Transverse colon (tissue), 4 donors: Measurements from ENCODE around the gene GATA3. TPM values are rescaled to one million over a fixed set of nuclear protein-coding genes. Genes with fewer than 3 reads are reported as not detected.

Experiments
- DNase-seq: peaks from one replicate; pipeline ENCODE4 v3.0.0-alpha.2; 2019
- H3K27ac ChIP-seq, 4 donors: fragments of 200-600 bp; sonication (generic); 2 replicates each; pipeline ENCODE4 v1.5.1; 2016 to 2018; ENCODE audit warnings: inconsistent platforms in 4 of 4
- H3K27me3 ChIP-seq: fragments of 200-600 bp; sonication (generic); 2 replicates; pipeline ENCODE4 v1.5.1; 2017; ENCODE audit warnings: inconsistent platforms
- H3K36me3 ChIP-seq, 4 donors: fragments of 200-600 bp; sonication (generic); 2 replicates each; pipeline ENCODE4 v1.5.1; 2017 to 2019; ENCODE audit warnings: inconsistent platforms in 4 of 4
- H3K4me1 ChIP-seq, 4 donors: fragments of 200-600 bp; sonication (generic); 2 replicates each; pipeline ENCODE4 v1.5.1; 2017 to 2020; ENCODE audit warnings: inconsistent platforms in 4 of 4
- H3K4me3 ChIP-seq, 4 donors: fragments of 200-600 bp; sonication (generic); 1 replicate in 1 of 4; 2 replicates in 3 of 4; pipeline versions ENCODE4 v1.5.1 to v1.6.1; 2017 to 2019; ENCODE audit warnings: inconsistent platforms in 4 of 4
- H3K9me3 ChIP-seq, 2 donors: fragments of 200-600 bp; sonication (generic); 2 replicates each; pipeline ENCODE4 v1.5.1; 2017 to 2019; ENCODE audit warnings: inconsistent platforms in 2 of 2
- CTCF ChIP-seq, 5 experiments: fragments of 200-600 bp in 3 of 5; fragments of 450-650 bp in 2 of 5; sonication (generic) in 3 of 5; IDR thresholded peaks; 1 replicate in 2 of 5; 2 replicates in 3 of 5; pipeline ENCODE4 v1.5.1; 2016 to 2017; ENCODE audit warnings: antibody characterized with exemption in 5 of 5, inconsistent platforms in 3 of 5, mild to moderate bottlenecking in 2 of 5, moderate library complexity in 1 of 5
- EP300 ChIP-seq: sonication (generic); formaldehyde crosslinking; IDR thresholded peaks from one replicate; pipeline ENCODE4 v1.6.1; 2017; ENCODE audit warnings: antibody characterized with exemption, low read depth
- POLR2A ChIP-seq: fragments of 450-650 bp; IDR thresholded peaks from one replicate; pipeline ENCODE4 v1.6.1; 2016; ENCODE audit warnings: antibody characterized with exemption, mild to moderate bottlenecking, moderate library complexity
- POLR2AphosphoS5 ChIP-seq, 3 donors: sonication (generic); formaldehyde crosslinking; IDR thresholded peaks; one replicate each; pipeline ENCODE4 v1.6.1; 2016; ENCODE audit warnings: antibody characterized with exemption in 3 of 3
- WGBS, 2 donors: methylation state at CpG; one replicate each; pipeline ENCODE4 v1.1.5; 2018; ENCODE audit warnings: low coverage in 1 of 2; 5-methylcytosine and 5-hydroxymethylcytosine counted together
- in situ Hi-C, 4 donors: fragments of 200-750 bp; cut with MboI; loops; one replicate each; pipeline versions ENCODE4 v1.15.0 to v1.15.1; 2017; ENCODE audit warnings: low sequenced_read_pairs in 3 of 4, low pct_ligation_motif_present in 1 of 4, low pct_unique_long_range_greater_than_20kb in 1 of 4
- intact Hi-C: fragments of 100-400 bp; cut with DNase I; formaldehyde crosslinking; loops from one replicate; pipeline ENCODE4 v1.15.1; 2023; ENCODE audit warnings: low total_unique reads
- total RNA-seq, 4 donors: library from RNA; depleted of rRNA; stranded (reverse); fragments of >200 nt; gene quantifications; one replicate each; pipeline ENCODE4 v1.1.0, GENCODE V29; 2016

GATA3 gene
- total RNA-seq, 4 donors from 2014 or later: 0.48 TPM; not detected in 3

- in situ Hi-C loops (no loop called here), intact Hi-C loops (no loop called here)
- no peak for TF ChIP-seq POLR2A
- TF ChIP-seq EP300: no peak
- TF ChIP-seq CTCF (IDR thresholded peaks at IDR 0.05): no peak
- TF ChIP-seq POLR2AphosphoS5 (IDR thresholded peaks at IDR 0.05): no peak
- Histone ChIP-seq H3K9me3 (no peaks in the 10 kb centered on the region), H3K27ac (no peak overlapping the region), H3K27me3 (peaks cover 85% of the 10 kb centered on the region), H3K36me3 (no peaks in the 10 kb centered on the region), H3K4me1 (peaks cover 0 to 3% (median 0%) of the 10 kb centered on the region in 4 donors), H3K4me3 (no peak overlapping the region)
- DNase-seq: no peak
- 70 to 74% methylated on average over 9 to 15 of the region's 15 CpGs for WGBS, 2 donors
Measured at GRCh38 chr10:8063128-8063908, 8.8 kb downstream of the GATA3 start.

- Histone ChIP-seq H3K36me3 (no peaks in the 10 kb centered on the region), H3K4me3 (no peak overlapping the region), H3K4me1 (peaks cover 0 to 3% (median 0%) of the 10 kb centered on the region in 4 donors), H3K27ac (no peak overlapping the region), H3K27me3 (peaks cover 79% of the 10 kb centered on the region), H3K9me3 (no peaks in the 10 kb centered on the region)
- 70 to 81% methylated on average over 12 to 13 of the region's 13 CpGs for WGBS, 2 donors
- intact Hi-C loops (no loop called here), in situ Hi-C loops (no loop called here)
- no peak for TF ChIP-seq EP300
- TF ChIP-seq POLR2A: no peak
- no peak for TF ChIP-seq CTCF (IDR thresholded peaks at IDR 0.05)
- TF ChIP-seq POLR2AphosphoS5 (IDR thresholded peaks at IDR 0.05): no peak
- no peak for DNase-seq
Measured at GRCh38 chr10:8063935-8064334, 9.4 kb downstream of the GATA3 start.

GRCh38 chr10:8064436-8064835, 9.9 kb downstream of the GATA3 start:
- TF ChIP-seq CTCF (IDR thresholded peaks at IDR 0.05) (no peak), EP300 (no peak), POLR2A (no peak), POLR2AphosphoS5 (IDR thresholded peaks at IDR 0.05) (no peak)
- H3K4me3 ChIP-seq: no peak overlapping the region
- WGBS, 2 donors: 44 to 59% methylated on average over 5 of the region's 5 CpGs
- no peaks in the 10 kb centered on the region for H3K9me3 ChIP-seq
- DNase-seq: no peak
- in situ Hi-C loops (no loop called here), intact Hi-C loops (no loop called here)
- no peak overlapping the region for H3K27ac ChIP-seq
- peaks cover 0 to 3% (median 0%) of the 10 kb centered on the region in 4 donors for H3K4me1 ChIP-seq
- peaks cover 75% of the 10 kb centered on the region for H3K27me3 ChIP-seq
- no peaks in the 10 kb centered on the region for H3K36me3 ChIP-seq

GRCh38 chr10:8065651-8066050, 11.2 kb downstream of the GATA3 start:
- Histone ChIP-seq H3K27me3 (peaks cover 64% of the 10 kb centered on the region), H3K4me1 (no peaks in the 10 kb centered on the region), H3K36me3 (no peaks in the 10 kb centered on the region), H3K27ac (no peak overlapping the region), H3K9me3 (no peaks in the 10 kb centered on the region), H3K4me3 (no peak overlapping the region)
- intact Hi-C loops (no loop called here), in situ Hi-C loops (no loop called here)
- DNase-seq: no peak
- WGBS, 2 donors: 33 to 47% methylated on average over 1 to 2 of the region's 2 CpGs
- no peak for TF ChIP-seq POLR2A
- TF ChIP-seq EP300: no peak
- no peak for TF ChIP-seq POLR2AphosphoS5 (IDR thresholded peaks at IDR 0.05)
- no peak for TF ChIP-seq CTCF (IDR thresholded peaks at IDR 0.05)
